Lower leg skin (tissue), 4 donors: Measurements from ENCODE around the gene DYRK3. TPM values are rescaled to one million over a fixed set of nuclear protein-coding genes. Genes with fewer than 3 reads are reported as not detected.
A peak's percentile ranks its signal among the peaks of the same experiment; 100 is the strongest.
"Not testable (repeated sequence)": the region's sequence is repeated elsewhere in the genome, so short reads cannot be mapped to it uniquely, and the experiment has no call there.

ENCODE experiments used
- DNase-seq, 2 donors: peaks; one replicate each; pipeline ENCODE4 v3.0.0-alpha.2; 2019; ENCODE audit warnings: low spot score in 2 of 2
- H3K4me3 ChIP-seq: fragments of 200-600 bp; sonication (generic); 2 replicates; pipeline ENCODE4 v1.5.1; 2017; ENCODE audit warnings: mild to moderate bottlenecking, low read depth; ENCODE audit not compliant: poor library complexity, severe bottlenecking
- POLR2A ChIP-seq, 2 donors: fragments of 450-650 bp; IDR thresholded peaks; one replicate each; pipeline ENCODE4 v1.6.1; 2016 to 2017; ENCODE audit warnings: antibody characterized with exemption in 2 of 2, mild to moderate bottlenecking in 1 of 2, moderate library complexity in 1 of 2
- WGBS, 2 donors: methylation state at CpG; one replicate each; pipeline ENCODE4 v1.1.5; 2018; 5-methylcytosine and 5-hydroxymethylcytosine counted together
- intact Hi-C: fragments of 100-400 bp; cut with DNase I; formaldehyde crosslinking; loops from one replicate; pipeline ENCODE4 v1.15.0; 2023; ENCODE audit warnings: low total_unique reads
- total RNA-seq, 4 donors: library from RNA; depleted of rRNA; stranded (reverse); fragments of >200 nt; gene quantifications; one replicate each; pipeline ENCODE4 v1.1.0, GENCODE V29; 2016
- TF ChIP-seq, protein P1 (sequence below), 3 donors: fragments of 450-650 bp; IDR thresholded peaks; one replicate each; pipeline ENCODE4 v1.5.1; 2016; ENCODE audit warnings: antibody characterized with exemption in 3 of 3, mild to moderate bottlenecking in 3 of 3, moderate library complexity in 2 of 3

DYRK3 gene
- total RNA-seq, 4 donors from 2014 or later = 1.4 to 4.7 (median 3.2) TPM

DNA sequence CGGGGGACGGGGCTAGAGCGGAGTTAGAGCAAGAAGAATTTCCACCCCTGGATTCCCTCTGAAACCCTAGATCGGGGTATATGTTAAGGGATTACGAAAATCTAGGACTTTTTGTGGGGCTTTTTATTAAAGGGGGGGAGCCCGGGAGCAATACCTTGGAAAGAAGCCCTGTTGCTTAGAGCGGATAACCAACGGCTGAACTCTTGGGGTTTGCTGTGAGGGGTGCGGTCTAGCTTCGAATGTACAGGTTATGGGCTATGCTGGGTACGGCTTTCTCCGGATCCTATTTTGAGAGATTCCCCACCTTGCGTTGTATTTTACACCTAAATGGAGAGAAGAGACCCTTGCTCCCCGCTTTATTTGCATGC, 626 bp downstream of the DYRK3 start:
- WGBS, 2 donors = 7 to 9% methylated on average over 14 of the region's 14 CpGs
- no peak for TF ChIP-seq POLR2A (IDR thresholded peaks at IDR 0.05)
- TF ChIP-seq, protein P1, sequence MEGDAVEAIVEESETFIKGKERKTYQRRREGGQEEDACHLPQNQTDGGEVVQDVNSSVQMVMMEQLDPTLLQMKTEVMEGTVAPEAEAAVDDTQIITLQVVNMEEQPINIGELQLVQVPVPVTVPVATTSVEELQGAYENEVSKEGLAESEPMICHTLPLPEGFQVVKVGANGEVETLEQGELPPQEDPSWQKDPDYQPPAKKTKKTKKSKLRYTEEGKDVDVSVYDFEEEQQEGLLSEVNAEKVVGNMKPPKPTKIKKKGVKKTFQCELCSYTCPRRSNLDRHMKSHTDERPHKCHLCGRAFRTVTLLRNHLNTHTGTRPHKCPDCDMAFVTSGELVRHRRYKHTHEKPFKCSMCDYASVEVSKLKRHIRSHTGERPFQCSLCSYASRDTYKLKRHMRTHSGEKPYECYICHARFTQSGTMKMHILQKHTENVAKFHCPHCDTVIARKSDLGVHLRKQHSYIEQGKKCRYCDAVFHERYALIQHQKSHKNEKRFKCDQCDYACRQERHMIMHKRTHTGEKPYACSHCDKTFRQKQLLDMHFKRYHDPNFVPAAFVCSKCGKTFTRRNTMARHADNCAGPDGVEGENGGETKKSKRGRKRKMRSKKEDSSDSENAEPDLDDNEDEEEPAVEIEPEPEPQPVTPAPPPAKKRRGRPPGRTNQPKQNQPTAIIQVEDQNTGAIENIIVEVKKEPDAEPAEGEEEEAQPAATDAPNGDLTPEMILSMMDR (IDR thresholded peaks at IDR 0.05) = no peak
- intact Hi-C loops = no loop called here
- DNase-seq = no peak
- peak overlapping the region; percentile 77 for H3K4me3 ChIP-seq

DNA sequence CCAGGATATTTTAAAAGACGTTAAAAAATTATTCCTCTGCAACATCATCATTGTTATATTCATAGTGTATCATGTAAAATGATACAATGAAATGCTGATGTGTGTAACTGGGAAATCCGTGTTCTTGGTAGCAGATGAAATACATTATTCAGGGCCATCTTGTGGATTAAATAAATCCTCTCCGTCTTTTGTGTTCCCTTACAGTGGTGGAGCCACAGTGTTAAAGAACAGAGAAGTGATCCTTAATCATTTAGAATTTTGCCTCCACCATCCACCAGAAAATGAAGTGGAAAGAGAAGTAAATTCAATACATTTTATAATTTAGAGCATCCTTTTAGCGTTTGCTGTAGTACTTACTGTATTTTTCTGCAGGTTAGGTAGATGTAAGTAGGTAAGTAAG, 1.3 kb downstream of the DYRK3 start:
- 44 to 58% methylated on average over 4 of the region's 4 CpGs for WGBS, 2 donors
- no peak for TF ChIP-seq POLR2A (IDR thresholded peaks at IDR 0.05)
- TF ChIP-seq, protein P1 (IDR thresholded peaks at IDR 0.05) = no peak
- intact Hi-C loops = no loop called here
- H3K4me3 ChIP-seq = no peak overlapping the region
- DNase-seq = no peak

DNA sequence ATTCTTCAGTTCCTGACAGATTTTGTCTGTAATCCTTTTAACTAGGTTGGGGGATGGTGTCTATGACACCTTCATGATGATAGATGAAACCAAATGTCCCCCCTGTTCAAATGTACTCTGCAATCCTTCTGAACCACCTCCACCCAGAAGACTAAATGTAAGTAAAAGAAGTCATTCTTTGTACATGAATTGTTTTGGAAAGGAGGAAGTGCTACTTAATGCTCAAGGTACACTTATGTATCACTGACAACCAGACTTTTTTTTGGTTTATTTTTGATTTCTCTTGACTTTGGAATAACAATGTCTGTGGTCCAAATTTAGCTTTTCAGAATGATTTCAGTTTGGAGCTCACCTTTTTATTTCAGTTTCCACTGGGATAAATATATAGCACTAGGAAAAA, 2.3 kb downstream of the DYRK3 start:
- no peak for DNase-seq
- no peak overlapping the region for H3K4me3 ChIP-seq
- intact Hi-C loops = no loop called here
- TF ChIP-seq, protein P1 (IDR thresholded peaks at IDR 0.05) = no peak
- TF ChIP-seq POLR2A (IDR thresholded peaks at IDR 0.05) = no peak

DNA sequence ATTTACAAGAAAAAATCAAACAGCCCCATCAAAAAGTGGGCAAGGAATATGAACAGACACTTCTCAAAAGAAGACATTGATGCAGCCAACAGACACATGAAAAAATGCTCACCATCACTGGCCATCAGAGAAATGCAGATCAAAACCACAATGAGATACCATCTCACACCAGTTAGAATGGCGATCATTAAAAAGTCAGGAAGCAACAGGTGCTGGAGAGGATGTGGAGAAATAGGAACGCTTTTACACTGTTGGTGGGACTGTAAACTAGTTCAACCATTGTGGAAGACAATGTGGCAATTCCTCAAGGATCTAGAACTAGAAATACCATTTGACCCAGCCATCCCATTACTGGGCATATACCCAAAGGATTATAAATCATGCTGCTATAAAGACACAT, 6.7 kb downstream of the DYRK3 start:
- 100% methylated on average over 2 of the region's 2 CpGs for WGBS, 2 donors
- DNase-seq, H3K4me3 ChIP-seq, intact Hi-C loops: not testable (repeated sequence)

DNA sequence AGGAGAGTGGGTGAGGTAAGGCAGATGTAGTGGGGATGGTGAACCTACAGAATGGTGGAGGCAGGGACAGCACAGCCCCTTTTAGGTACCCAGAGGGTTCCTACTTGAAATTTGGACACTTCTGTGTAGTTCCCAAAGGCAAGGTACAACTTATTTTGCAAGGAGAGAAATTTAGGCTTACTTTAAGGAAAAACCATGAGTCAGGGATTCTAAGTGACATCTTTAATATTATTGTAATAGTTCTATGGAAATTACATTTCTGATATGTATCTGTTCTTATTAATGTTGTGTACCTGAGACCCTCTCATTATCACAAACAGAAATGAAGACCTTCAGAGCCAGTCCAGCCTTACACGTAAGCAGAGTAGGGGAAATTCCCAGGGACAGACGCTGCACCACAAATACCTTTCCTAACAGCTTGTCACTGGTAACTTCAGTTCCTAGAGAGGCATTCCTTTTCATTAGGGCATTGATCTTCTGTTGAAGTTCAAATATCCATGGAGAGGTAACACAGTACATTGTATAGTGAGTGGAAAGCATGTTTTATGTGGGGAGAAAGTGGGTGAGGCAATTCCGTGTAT, 7.9 kb downstream of the DYRK3 start:
- DNase-seq = no peak
- no peak overlapping the region for H3K4me3 ChIP-seq
- 91% methylated on average over 3 of the region's 3 CpGs for WGBS, 2 donors
- TF ChIP-seq, protein P1 (IDR thresholded peaks at IDR 0.05) = no peak
- no peak for TF ChIP-seq POLR2A (IDR thresholded peaks at IDR 0.05)
- intact Hi-C loops = no loop called here

DNA sequence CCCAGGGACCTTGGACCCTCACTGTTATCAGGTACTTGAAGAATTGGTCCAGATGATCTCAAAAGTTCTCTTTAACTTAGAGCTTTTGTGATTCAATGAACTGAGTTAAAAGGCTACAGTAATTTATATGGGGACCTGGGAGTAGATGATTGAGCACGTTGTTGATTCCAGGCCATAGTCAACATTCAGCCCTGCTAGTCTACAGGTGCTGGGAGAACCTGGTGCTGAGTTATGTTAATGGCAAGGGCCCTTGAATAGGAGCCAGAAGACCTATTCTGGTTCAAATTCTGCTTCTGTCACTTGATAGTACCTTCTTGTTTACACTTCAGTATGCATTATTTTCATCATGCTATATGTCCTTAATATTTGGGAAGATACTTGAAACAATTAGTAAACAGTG, 11.2 kb downstream of the DYRK3 start:
- WGBS, 2 donors = 86 to 100% methylated on average over 1 of the region's 1 CpG
- TF ChIP-seq, protein P1 (IDR thresholded peaks at IDR 0.05) = no peak
- no peak for TF ChIP-seq POLR2A (IDR thresholded peaks at IDR 0.05)
- intact Hi-C loops = no loop called here
- no peak overlapping the region for H3K4me3 ChIP-seq
- no peak for DNase-seq
